ENCODE measurements around the gene FAP.

- TF ChIP-seq EZH2 (IDR thresholded peaks at IDR 0.05; ENCODE audit: low read depth) (no peak), CTCF (conservative IDR thresholded peaks at IDR 0.05) (no peak)
Measured at GRCh38 chr2:162261032-162261945, 18.0 kb upstream of the FAP start.

Measured in PC-9 (cell line).